HG02571 (cell line): ENCODE measurements around the gene SPTA1.
"Not testable (repeated sequence)": the region's sequence is repeated elsewhere in the genome, so short reads cannot be mapped to it uniquely, and the experiment has no call there.

Experiments used
- ATAC-seq: cut with Tn5 transposase; IDR thresholded peaks from one replicate; pipeline ENCODE4 v1.9.1; 2021; ENCODE audit warnings: mild to moderate bottlenecking, moderate library complexity; ENCODE audit not compliant: unreplicated experiment

SPTA1 gene

DNA sequence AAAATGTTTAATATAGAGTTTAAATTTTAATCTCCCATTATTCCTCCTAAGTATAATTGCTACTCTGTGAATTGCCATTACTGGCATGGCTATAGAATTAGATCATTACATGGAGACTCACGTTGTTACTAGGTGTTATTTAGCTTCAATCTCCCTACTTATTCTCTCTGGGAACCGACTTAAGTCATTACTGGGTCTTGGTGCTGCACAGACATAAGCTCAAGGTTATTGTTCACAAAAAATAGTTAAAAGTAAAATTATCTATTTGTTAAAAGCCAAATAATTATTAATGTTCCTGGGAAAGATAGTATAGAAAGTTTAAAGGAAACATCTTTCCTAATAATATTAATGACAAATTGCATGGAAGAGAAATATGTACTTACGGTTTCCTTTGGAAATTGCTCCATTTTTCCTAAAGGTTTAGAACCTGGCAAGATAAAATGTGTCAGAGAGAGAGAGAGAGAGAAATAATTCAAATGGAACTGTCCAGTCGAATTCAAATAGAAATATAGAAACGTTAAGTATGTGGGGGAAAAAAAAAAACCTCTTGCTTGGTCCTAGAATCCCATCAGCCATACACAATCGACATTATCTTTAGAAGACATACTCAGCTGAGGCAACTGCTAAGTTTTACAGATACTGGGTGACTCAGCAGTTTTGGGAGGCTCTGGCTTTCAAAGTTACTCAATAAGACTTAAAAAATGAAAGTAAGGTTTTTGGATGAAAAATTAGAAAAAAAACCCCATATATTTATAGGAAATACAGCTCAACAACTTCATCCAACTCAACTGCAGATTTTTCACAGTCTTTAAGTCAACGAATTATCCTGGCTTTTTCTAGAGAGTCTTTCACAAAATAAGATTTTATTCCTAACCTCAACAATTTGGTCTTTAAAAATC, at the start of gene SPTA1:
SPTA1 (minus strand) TSS at position 605 of the 899 bp plus-strand sequence; CDS start at position 407, 198 bp downstream.
- no peak for ATAC-seq

DNA sequence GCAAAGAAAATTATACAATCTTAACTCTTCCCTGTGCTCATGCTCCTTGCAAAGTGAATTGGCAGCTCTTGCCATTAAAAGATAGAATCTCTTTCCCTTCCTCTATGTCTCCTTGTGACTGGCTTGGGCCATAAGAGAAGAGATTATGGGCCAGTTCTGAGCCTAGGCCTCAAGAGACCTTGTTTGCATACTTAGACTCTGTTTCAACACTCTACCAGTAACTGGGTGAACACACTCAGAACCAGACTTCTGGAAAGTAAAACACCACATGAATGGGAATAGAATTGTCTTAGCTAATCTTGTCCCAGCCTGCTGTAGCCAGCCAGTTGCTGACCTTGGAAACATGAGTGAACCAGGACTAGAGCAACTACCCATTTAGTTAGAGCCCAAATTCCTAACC, 49.3 kb upstream of the SPTA1 start:
- ATAC-seq = no peak

- ATAC-seq = no peak
Observed at GRCh38 chr1:158732524-158732923, 46.0 kb upstream of the SPTA1 start.

DNA sequence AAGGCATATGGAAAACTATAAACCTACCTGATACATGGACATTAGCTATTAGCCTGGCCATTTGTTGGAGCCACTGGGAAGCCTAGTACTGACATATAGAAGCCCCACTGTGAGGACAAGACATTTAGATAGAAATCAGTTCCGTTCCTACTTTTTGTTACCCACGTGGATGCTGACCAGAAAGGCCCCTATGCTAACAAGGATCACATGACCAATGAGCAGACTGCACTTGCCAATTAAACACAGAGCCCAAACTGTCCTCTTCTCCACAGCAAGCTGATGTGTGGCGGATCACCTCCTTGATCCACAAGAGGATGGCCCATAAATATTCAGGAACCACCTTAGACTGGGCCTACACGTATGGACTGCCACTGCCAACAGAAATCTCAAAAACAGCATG, 45.2 kb upstream of the SPTA1 start:
- ATAC-seq = no peak

DNA sequence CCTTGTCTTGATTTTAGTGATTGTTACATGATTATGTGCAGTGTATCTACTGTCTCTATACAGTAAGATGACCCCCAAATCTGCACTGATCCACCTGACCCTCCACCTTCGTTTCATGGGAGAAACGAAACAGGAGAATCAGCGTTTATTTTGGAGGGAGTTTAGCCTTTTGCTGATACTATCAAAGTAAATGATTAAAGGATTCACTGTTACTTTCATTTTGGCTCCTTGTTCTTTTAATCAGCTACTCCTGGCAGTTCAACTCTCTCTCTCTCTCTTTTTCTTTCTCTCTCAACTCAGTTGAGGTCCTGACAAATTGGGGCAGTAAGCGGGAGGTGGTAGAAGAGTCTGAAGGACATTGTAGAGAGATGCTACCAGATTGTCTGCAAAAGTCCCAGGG, 43.9 kb upstream of the SPTA1 start:
- no peak for ATAC-seq

GRCh38 chr1:158728510-158729225, 42.2 kb upstream of the SPTA1 start:
- no peak for ATAC-seq

GRCh38 chr1:158724442-158724841, 37.9 kb upstream of the SPTA1 start:
- no peak for ATAC-seq

- no peak for ATAC-seq
Observed at GRCh38 chr1:158720620-158721019, 34.1 kb upstream of the SPTA1 start, which contains the start of gene OR6K3. TSS of gene OR6K3 (minus strand) at chr1:158720720. CDS start at chr1:158718115, 2,605 bp downstream.

GRCh38 chr1:158719664-158720063, 33.1 kb upstream of the SPTA1 start:
- ATAC-seq = no peak

DNA sequence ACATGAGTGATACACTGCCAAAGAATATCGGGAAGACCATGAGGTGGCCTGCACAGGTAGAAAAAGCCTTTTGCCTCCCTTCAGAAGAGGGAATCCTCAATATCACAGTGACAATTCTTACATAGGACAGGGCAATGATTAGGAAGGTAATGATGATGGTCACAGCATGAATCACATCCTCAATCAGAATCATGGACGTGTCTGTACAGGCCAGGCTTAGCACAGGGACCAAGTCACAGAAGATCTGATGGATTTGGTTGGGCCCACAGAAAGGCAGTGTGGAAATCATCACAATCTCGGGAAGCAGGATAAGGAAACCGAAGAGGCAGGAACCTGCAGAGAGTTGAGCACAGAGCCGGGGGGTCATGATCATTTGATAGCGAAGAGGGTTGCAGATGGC, 30.8 kb upstream of the SPTA1 start:
- ATAC-seq = no peak

GRCh38 chr1:158716335-158716734, 29.8 kb upstream of the SPTA1 start:
- ATAC-seq = no peak

GRCh38 chr1:158714754-158715153, 28.2 kb upstream of the SPTA1 start:
- no peak for ATAC-seq

GRCh38 chr1:158711098-158711497, 24.6 kb upstream of the SPTA1 start:
- no peak for ATAC-seq

- ATAC-seq = no peak
Observed at GRCh38 chr1:158706096-158706495, 19.6 kb upstream of the SPTA1 start.

- no peak for ATAC-seq
Observed at GRCh38 chr1:158700552-158700951, 14.0 kb upstream of the SPTA1 start, which contains the start of gene OR6K2. TSS of gene OR6K2 (minus strand) at chr1:158700652. CDS start at chr1:158700652, 0 bp downstream.

DNA sequence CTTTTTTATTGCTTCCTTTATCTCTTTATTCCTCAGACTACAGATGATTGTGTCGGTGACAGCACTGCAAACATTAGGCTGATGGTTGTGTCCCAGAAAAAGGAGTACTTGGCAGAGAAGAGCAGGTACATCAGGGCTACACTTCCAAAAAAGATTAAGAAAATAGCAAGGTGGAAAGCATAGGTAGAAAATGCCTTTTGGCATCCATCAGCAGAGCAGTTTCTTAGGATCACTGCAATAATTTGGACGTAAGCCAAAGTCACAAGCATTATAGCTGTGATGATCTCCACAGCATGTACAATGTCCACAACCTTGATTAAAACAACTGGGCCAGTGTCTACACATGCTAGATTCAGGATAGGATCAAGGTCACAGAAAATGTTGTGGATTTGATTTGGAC, 8.1 kb upstream of the SPTA1 start:
- ATAC-seq = no peak

- ATAC-seq = no peak
Observed at GRCh38 chr1:158692356-158692755, 5.8 kb upstream of the SPTA1 start.

DNA sequence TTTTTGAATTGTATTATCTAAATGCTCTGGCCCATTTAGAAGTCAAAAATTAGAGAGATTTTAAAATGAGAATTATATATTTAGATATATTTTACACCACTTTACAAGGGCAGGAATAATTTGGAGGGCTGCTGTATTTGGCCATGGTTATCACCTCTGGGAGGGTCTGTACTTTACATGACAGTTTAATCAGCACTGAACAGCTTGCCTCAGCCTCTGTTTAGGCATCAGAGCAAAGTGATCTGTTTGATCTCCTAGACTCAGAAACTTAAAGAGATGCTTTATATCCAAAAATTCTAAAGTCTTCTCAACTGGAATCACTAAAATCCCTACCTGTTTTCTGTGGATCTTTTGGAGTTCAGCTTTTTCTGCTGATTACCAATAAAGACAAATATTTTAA, 5.4 kb upstream of the SPTA1 start:
- ATAC-seq = no peak

- ATAC-seq = not testable (repeated sequence)
Observed at GRCh38 chr1:158691149-158691548, 4.6 kb upstream of the SPTA1 start.

DNA sequence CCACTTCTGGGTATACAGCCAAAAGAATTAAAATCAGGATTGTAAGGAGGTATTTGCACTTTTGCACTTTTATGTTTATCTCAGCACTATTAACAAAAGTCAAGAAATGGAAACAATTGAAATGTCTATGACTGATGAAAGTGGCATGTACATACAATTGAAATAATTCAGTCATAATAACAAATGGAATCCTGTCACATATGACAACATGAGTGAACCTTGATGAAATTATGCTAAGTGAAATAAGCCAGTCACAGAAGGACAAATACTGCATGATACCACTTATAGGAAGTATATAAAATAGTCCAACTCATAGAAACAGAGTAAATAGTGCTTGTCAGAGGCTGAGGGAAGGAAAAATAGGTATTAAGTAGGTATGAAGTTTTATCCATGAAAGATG, 3.4 kb upstream of the SPTA1 start:
- no peak for ATAC-seq

DNA sequence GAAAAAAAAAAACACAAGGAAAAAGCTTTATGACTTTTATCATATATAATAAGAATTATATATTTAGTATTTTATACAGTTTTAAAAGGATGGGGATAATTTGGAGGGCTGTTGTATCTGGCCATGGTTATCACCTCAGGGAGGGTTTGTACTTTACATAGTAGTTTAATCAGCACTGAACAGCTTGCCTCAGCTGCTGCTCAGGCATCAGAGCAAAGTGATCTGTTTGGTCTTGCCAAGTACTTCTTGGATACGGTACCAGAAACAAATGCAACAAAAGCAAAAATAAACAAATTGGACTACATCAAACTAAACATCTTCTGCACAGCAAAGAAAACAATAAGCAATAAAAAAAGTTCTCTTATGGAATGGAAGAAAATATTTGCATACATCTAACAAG, 2.6 kb upstream of the SPTA1 start:
- ATAC-seq = no peak

DNA sequence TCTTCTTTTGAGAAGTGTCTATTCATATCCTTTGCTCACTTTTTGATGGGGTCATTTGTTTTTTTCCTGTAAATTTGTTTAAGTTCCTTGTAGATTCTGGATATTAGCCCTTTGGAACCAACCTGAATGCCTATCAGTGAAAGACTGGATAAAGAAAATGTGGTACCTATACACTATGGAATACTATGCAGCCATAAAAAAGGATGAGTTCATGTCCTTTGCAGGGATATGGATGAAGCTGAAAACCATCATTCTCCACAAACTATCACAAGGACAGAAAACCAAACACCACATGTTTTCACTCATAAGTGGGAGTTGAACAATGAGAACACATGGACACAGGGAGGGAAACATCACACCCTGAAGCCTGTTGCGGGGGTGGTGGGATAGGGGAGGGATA, 1.8 kb upstream of the SPTA1 start:
- ATAC-seq = not testable (repeated sequence)
